ENCODE measurements around the gene FANK1. TPM values are rescaled to one million over a fixed set of nuclear protein-coding genes. Genes with fewer than 3 reads are reported as not detected.
"Not testable (repeated sequence)": the region's sequence is repeated elsewhere in the genome, so short reads cannot be mapped to it uniquely, and the experiment has no call there.

FANK1 gene
- total RNA-seq, 2 experiments from 2014 or later, result 0.25 TPM; not detected in 1

DNA sequence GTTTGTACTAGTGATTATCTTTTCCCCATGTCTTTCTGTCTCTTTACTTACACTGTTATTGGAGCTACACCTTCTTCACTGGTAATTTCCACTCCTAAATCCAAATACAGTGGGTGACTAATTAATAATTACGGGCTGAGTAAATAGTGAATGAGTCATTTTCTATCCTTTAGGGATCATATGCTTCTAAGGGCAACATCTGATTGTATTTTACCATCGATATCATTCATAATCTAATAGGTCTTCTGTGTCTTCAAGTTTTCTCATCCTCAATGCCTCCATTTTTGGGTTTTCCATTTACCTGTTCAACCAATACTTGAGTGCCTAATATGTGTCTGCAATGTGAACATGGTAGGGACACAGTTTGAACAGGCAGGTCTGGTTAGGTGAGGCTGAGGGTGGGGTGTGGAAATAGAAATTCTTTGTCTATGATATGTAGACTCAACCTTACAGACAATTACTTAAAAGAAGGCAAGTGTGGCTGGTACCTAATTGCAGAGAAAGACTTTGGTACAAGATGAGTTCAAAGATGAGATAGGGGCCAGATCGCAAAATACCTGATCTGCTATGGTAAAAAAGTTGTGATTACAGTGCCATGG lies 9.4 kb upstream of the FANK1 start:
- ChIA-PET POLR2A (no interaction called here), CTCF (no interaction called here)
- intact Hi-C loops (cut with DNase I, micrococcal nuclease), result no loop called here
- Histone ChIP-seq H3K4me1 (ENCODE audit: insufficient read depth, low read length) (no peaks in the 10 kb centered on the region), H3K27ac (ENCODE audit: low read depth in 1 of 2, low read length in 2 of 2) (no peak overlapping the region), H3K9me3 (ENCODE audit: control insufficient read depth in 1 of 2, insufficient read depth in 1 of 2, low read length in 2 of 2) (no peaks in the 10 kb centered on the region), H3K4me3 (ENCODE audit: low read length) (no peak overlapping the region), H3K36me3 (ENCODE audit: insufficient read depth, low read length) (no peaks in the 10 kb centered on the region), H3K27me3 (ENCODE audit: control insufficient read depth in 1 of 2, insufficient read depth in 2 of 2, low read length in 2 of 2) (no peaks in the 10 kb centered on the region)
- H3K4me3 Mint-ChIP-seq, result no peak overlapping the region
- ATAC-seq (ENCODE audit: poor library complexity) (no peak), DNase-seq (no peak)
- no peaks in the 10 kb centered on the region for H3K36me3 Mint-ChIP-seq (ENCODE audit: low read depth)
- H3K27ac Mint-ChIP-seq, result no peak overlapping the region
- no peaks in the 10 kb centered on the region for H3K27me3 Mint-ChIP-seq
- H3K9me3 Mint-ChIP-seq, result peaks cover 1% of the 10 kb centered on the region
- TF ChIP-seq, protein P1, sequence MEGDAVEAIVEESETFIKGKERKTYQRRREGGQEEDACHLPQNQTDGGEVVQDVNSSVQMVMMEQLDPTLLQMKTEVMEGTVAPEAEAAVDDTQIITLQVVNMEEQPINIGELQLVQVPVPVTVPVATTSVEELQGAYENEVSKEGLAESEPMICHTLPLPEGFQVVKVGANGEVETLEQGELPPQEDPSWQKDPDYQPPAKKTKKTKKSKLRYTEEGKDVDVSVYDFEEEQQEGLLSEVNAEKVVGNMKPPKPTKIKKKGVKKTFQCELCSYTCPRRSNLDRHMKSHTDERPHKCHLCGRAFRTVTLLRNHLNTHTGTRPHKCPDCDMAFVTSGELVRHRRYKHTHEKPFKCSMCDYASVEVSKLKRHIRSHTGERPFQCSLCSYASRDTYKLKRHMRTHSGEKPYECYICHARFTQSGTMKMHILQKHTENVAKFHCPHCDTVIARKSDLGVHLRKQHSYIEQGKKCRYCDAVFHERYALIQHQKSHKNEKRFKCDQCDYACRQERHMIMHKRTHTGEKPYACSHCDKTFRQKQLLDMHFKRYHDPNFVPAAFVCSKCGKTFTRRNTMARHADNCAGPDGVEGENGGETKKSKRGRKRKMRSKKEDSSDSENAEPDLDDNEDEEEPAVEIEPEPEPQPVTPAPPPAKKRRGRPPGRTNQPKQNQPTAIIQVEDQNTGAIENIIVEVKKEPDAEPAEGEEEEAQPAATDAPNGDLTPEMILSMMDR (IDR thresholded peaks at IDR 0.05), result no peak
- no peaks in the 10 kb centered on the region for H3K4me1 Mint-ChIP-seq (ENCODE audit: low read depth)

DNA sequence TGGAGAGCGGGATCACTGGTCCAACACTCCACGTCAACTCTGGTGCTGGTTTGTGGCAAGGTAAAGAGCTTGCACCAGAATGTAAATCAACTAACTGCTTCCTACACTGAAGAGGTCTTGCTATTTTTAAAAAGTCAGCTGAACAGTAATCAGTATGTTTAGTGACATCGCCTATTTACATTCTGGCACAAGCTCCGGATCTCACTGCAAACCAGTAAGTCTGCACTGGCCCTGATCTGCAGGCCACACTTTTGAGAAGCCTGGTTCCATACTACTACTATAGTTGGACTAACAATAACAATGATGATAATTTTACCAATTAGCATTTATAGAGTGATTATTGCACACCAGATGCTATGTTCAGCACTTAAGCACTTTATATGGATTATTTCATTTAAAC lies 6.9 kb upstream of the FANK1 start:
- intact Hi-C loops (cut with DNase I, micrococcal nuclease); DNase-seq; POLR2A ChIA-PET: not testable (repeated sequence)

GRCh38 chr10:125892402-125892801 lies 4.0 kb upstream of the FANK1 start:
- H3K27me3 ChIP-seq (ENCODE audit: control insufficient read depth in 1 of 2, insufficient read depth in 2 of 2, low read length in 2 of 2); CTCF ChIA-PET; H3K36me3 Mint-ChIP-seq (ENCODE audit: low read depth); H3K27ac Mint-ChIP-seq; H3K4me1 ChIP-seq (ENCODE audit: insufficient read depth, low read length); H3K36me3 ChIP-seq (ENCODE audit: insufficient read depth, low read length); POLR2A ChIA-PET; H3K27ac ChIP-seq (ENCODE audit: low read depth in 1 of 2, low read length in 2 of 2); intact Hi-C loops (cut with DNase I, micrococcal nuclease); H3K9me3 Mint-ChIP-seq; ATAC-seq (ENCODE audit: poor library complexity); H3K4me3 ChIP-seq (ENCODE audit: low read length); DNase-seq: not testable (repeated sequence)
- Mint-ChIP-seq H3K4me3 (peak overlapping the region; percentile 13), H3K27me3 (peaks cover 17% of the 10 kb centered on the region), H3K4me1 (ENCODE audit: low read depth) (peaks cover 14% of the 10 kb centered on the region)
- peaks cover 0 to 11% of the 10 kb centered on the region in 2 experiments for H3K9me3 ChIP-seq (ENCODE audit: control insufficient read depth in 1 of 2, insufficient read depth in 1 of 2, low read length in 2 of 2)

More for the DNA sequence above, 6.9 kb upstream of the FANK1 start:
- H3K4me1 Mint-ChIP-seq (ENCODE audit: low read depth); H3K9me3 Mint-ChIP-seq; H3K4me1 ChIP-seq (ENCODE audit: insufficient read depth, low read length); H3K36me3 ChIP-seq (ENCODE audit: insufficient read depth, low read length); H3K4me3 ChIP-seq (ENCODE audit: low read length); H3K27ac ChIP-seq (ENCODE audit: low read depth in 1 of 2, low read length in 2 of 2); CTCF ChIA-PET; H3K27me3 ChIP-seq (ENCODE audit: control insufficient read depth in 1 of 2, insufficient read depth in 2 of 2, low read length in 2 of 2); H3K36me3 Mint-ChIP-seq (ENCODE audit: low read depth); H3K9me3 ChIP-seq (ENCODE audit: control insufficient read depth in 1 of 2, insufficient read depth in 1 of 2, low read length in 2 of 2); ATAC-seq (ENCODE audit: poor library complexity); H3K27ac Mint-ChIP-seq; H3K4me3 Mint-ChIP-seq; H3K27me3 Mint-ChIP-seq: not testable (repeated sequence)

- not testable (repeated sequence) for H3K4me3 Mint-ChIP-seq
- H3K4me1 Mint-ChIP-seq (ENCODE audit: low read depth), result peaks cover 15% of the 10 kb centered on the region
These were observed 2.2 kb upstream of the FANK1 start for GRCh38 chr10:125894176-125894575.

GRCh38 chr10:125895130-125896087 lies 955 bp upstream of the FANK1 start:
- Histone ChIP-seq H3K9me3 (ENCODE audit: control insufficient read depth in 1 of 2, insufficient read depth in 1 of 2, low read length in 2 of 2) (peaks cover 0 to 11% of the 10 kb centered on the region in 2 experiments), H3K4me3 (ENCODE audit: low read length) (peak overlapping the region; percentile 58)
- H3K27me3 ChIP-seq (ENCODE audit: control insufficient read depth in 1 of 2, insufficient read depth in 2 of 2, low read length in 2 of 2); H3K27ac ChIP-seq (ENCODE audit: low read depth in 1 of 2, low read length in 2 of 2); CTCF ChIA-PET; H3K9me3 Mint-ChIP-seq; H3K36me3 Mint-ChIP-seq (ENCODE audit: low read depth); H3K4me1 ChIP-seq (ENCODE audit: insufficient read depth, low read length); H3K36me3 ChIP-seq (ENCODE audit: insufficient read depth, low read length); POLR2A ChIA-PET; intact Hi-C loops (cut with DNase I, micrococcal nuclease); H3K27ac Mint-ChIP-seq: not testable (repeated sequence)
- DNase-seq, result peak; percentile 5 to 52 (median 19)
- peak overlapping the region; percentile 84 for H3K4me3 Mint-ChIP-seq
- H3K4me1 Mint-ChIP-seq (ENCODE audit: low read depth), result peaks cover 15% of the 10 kb centered on the region
- peaks cover 31% of the 10 kb centered on the region for H3K27me3 Mint-ChIP-seq
- peak; percentile 62 for ATAC-seq (ENCODE audit: poor library complexity)

More at GRCh38 chr10:125894176-125894575, 2.2 kb upstream of the FANK1 start:
- H3K4me3 ChIP-seq (ENCODE audit: low read length); H3K36me3 Mint-ChIP-seq (ENCODE audit: low read depth); ATAC-seq (ENCODE audit: poor library complexity); POLR2A ChIA-PET; intact Hi-C loops (cut with DNase I, micrococcal nuclease); H3K9me3 Mint-ChIP-seq; H3K36me3 ChIP-seq (ENCODE audit: insufficient read depth, low read length); H3K27ac Mint-ChIP-seq; H3K27me3 ChIP-seq (ENCODE audit: control insufficient read depth in 1 of 2, insufficient read depth in 2 of 2, low read length in 2 of 2); CTCF ChIA-PET; H3K27ac ChIP-seq (ENCODE audit: low read depth in 1 of 2, low read length in 2 of 2); DNase-seq; H3K4me1 ChIP-seq (ENCODE audit: insufficient read depth, low read length): not testable (repeated sequence)
- peaks cover 0 to 11% of the 10 kb centered on the region in 2 experiments for H3K9me3 ChIP-seq (ENCODE audit: control insufficient read depth in 1 of 2, insufficient read depth in 1 of 2, low read length in 2 of 2)
- peaks cover 25% of the 10 kb centered on the region for H3K27me3 Mint-ChIP-seq

DNA sequence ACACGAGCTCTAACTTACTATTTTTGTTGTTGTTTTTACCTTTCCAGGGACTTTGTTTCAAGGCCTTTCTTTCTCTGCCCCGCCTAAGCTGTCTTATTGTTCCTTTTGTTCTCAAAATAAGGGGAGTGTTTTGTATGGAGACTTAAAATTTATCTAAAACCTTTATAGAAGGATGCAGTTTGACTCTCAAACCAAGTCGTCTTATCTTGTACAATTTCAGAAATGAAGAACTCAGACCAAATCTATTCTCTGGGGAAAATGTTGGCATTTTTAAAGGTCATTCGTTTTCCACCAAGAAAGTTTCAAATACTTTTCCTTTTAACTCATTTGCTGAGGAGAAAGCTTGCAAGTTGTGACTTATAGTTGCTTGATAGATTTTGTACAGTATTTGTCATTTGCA lies 953 bp downstream of the FANK1 start:
- H3K27ac ChIP-seq (ENCODE audit: low read depth in 1 of 2, low read length in 2 of 2); H3K9me3 Mint-ChIP-seq; H3K36me3 ChIP-seq (ENCODE audit: insufficient read depth, low read length); H3K4me1 ChIP-seq (ENCODE audit: insufficient read depth, low read length); H3K36me3 Mint-ChIP-seq (ENCODE audit: low read depth); CTCF ChIA-PET; H3K27me3 ChIP-seq (ENCODE audit: control insufficient read depth in 1 of 2, insufficient read depth in 2 of 2, low read length in 2 of 2); intact Hi-C loops (cut with DNase I, micrococcal nuclease); ATAC-seq (ENCODE audit: poor library complexity); H3K4me3 ChIP-seq (ENCODE audit: low read length); DNase-seq: not testable (repeated sequence)
- H3K27me3 Mint-ChIP-seq, result peaks cover 41% of the 10 kb centered on the region
- H3K27ac Mint-ChIP-seq, result peak overlapping the region; percentile 18
- H3K4me1 Mint-ChIP-seq (ENCODE audit: low read depth), result peaks cover 15% of the 10 kb centered on the region
- peaks cover 0 to 11% of the 10 kb centered on the region in 2 experiments for H3K9me3 ChIP-seq (ENCODE audit: control insufficient read depth in 1 of 2, insufficient read depth in 1 of 2, low read length in 2 of 2)
- POLR2A ChIA-PET, result interaction anchor here (1.2 kb wide), 1 partner anchor 74 kb away, joined by 3 read pairs; the partner anchor contains the start of genes BCCIP and UROS
- peak overlapping the region; percentile 92 for H3K4me3 Mint-ChIP-seq
